ENCODE data around the gene CDH23.
A peak's percentile ranks its signal among the peaks of the same experiment; 100 is the strongest.

CDH23 gene

GRCh38 chr10:71396711-71397295, at the start of gene CDH23:
TSS of gene CDH23 (plus strand) at chr10:71396920. CDS start at chr10:71439832, 42,912 bp downstream.
- Histone ChIP-seq H3K9me3 (ENCODE audit: control insufficient read depth, low read length) (no peaks in the 10 kb centered on the region), H3K9ac (no peak within 1 kb of the TSS), H3K27ac (peak within 1 kb of the TSS; percentile 60), H3K4me3 (ENCODE audit: low read depth, low read length) (peak within 1 kb of the TSS; percentile 57), H3K4me1 (peaks cover 9% of the 10 kb centered on the region), H3K36me3 (ENCODE audit: control insufficient read depth, insufficient read depth, low read length) (no peaks in the 10 kb centered on the region), H3K27me3 (ENCODE audit: control insufficient read depth, insufficient read depth, low read length) (no peaks in the 10 kb centered on the region), H3K4me2 (ENCODE audit: low read length) (peak within 1 kb of the TSS; percentile 93), H2AFZ (peak within 1 kb of the TSS; percentile 86), H3K79me2 (peaks cover 3% of the 10 kb centered on the region)
- no peak for TF ChIP-seq CTCF (IDR thresholded peaks at IDR 0.05)

GRCh38 chr10:71347587-71348395, 48.9 kb upstream of the CDH23 start:
- no peak overlapping the region for H3K4me3 ChIP-seq (ENCODE audit: low read depth, low read length)
- no peak overlapping the region for H2AFZ ChIP-seq
- no peaks in the 10 kb centered on the region for H3K36me3 ChIP-seq (ENCODE audit: control insufficient read depth, insufficient read depth, low read length)
- no peak overlapping the region for H3K27ac ChIP-seq
- H3K4me1 ChIP-seq: no peaks in the 10 kb centered on the region
- H3K27me3 ChIP-seq (ENCODE audit: control insufficient read depth, insufficient read depth, low read length): no peaks in the 10 kb centered on the region
- H3K9me3 ChIP-seq (ENCODE audit: control insufficient read depth, low read length): no peaks in the 10 kb centered on the region
- no peak overlapping the region for H3K4me2 ChIP-seq (ENCODE audit: low read length)
- TF ChIP-seq CTCF (IDR thresholded peaks at IDR 0.05): no peak
- no peak overlapping the region for H3K9ac ChIP-seq
- no peaks in the 10 kb centered on the region for H3K79me2 ChIP-seq

- Histone ChIP-seq H3K4me2 (ENCODE audit: low read length) (no peak overlapping the region), H3K27me3 (ENCODE audit: control insufficient read depth, insufficient read depth, low read length) (no peaks in the 10 kb centered on the region), H3K4me3 (ENCODE audit: low read depth, low read length) (no peak overlapping the region), H3K4me1 (no peaks in the 10 kb centered on the region), H3K27ac (no peak overlapping the region), H3K9ac (no peak overlapping the region), H3K79me2 (no peaks in the 10 kb centered on the region), H2AFZ (no peak overlapping the region), H3K9me3 (ENCODE audit: control insufficient read depth, low read length) (no peaks in the 10 kb centered on the region), H3K36me3 (ENCODE audit: control insufficient read depth, insufficient read depth, low read length) (no peaks in the 10 kb centered on the region)
- TF ChIP-seq CTCF (IDR thresholded peaks at IDR 0.05): no peak
Measured at GRCh38 chr10:71348850-71349249, 47.9 kb upstream of the CDH23 start.

GRCh38 chr10:71349406-71349805, 47.3 kb upstream of the CDH23 start:
- H3K79me2 ChIP-seq: no peaks in the 10 kb centered on the region
- H3K4me1 ChIP-seq: no peaks in the 10 kb centered on the region
- TF ChIP-seq CTCF (IDR thresholded peaks at IDR 0.05): no peak
- H3K36me3 ChIP-seq (ENCODE audit: control insufficient read depth, insufficient read depth, low read length): no peaks in the 10 kb centered on the region
- no peak overlapping the region for H2AFZ ChIP-seq
- no peak overlapping the region for H3K27ac ChIP-seq
- no peaks in the 10 kb centered on the region for H3K27me3 ChIP-seq (ENCODE audit: control insufficient read depth, insufficient read depth, low read length)
- no peak overlapping the region for H3K9ac ChIP-seq
- no peaks in the 10 kb centered on the region for H3K9me3 ChIP-seq (ENCODE audit: control insufficient read depth, low read length)
- no peak overlapping the region for H3K4me3 ChIP-seq (ENCODE audit: low read depth, low read length)
- H3K4me2 ChIP-seq (ENCODE audit: low read length): no peak overlapping the region
